ENCODE results near the gene NUCB2. TPM values are rescaled to one million over a fixed set of nuclear protein-coding genes. Genes with fewer than 3 reads are reported as not detected.
"Not testable (repeated sequence)": the region's sequence is repeated elsewhere in the genome, so short reads cannot be mapped to it uniquely, and the experiment has no call there.

Gene NUCB2
- total RNA-seq, 1 donor from 2014 or later, result 52.8 TPM

- H3K9me3 Mint-ChIP-seq (ENCODE audit: low read depth), result no peaks in the 10 kb centered on the region
- no peaks in the 10 kb centered on the region for H3K36me3 Mint-ChIP-seq (ENCODE audit: insufficient read depth)
- TF ChIP-seq, protein P1, sequence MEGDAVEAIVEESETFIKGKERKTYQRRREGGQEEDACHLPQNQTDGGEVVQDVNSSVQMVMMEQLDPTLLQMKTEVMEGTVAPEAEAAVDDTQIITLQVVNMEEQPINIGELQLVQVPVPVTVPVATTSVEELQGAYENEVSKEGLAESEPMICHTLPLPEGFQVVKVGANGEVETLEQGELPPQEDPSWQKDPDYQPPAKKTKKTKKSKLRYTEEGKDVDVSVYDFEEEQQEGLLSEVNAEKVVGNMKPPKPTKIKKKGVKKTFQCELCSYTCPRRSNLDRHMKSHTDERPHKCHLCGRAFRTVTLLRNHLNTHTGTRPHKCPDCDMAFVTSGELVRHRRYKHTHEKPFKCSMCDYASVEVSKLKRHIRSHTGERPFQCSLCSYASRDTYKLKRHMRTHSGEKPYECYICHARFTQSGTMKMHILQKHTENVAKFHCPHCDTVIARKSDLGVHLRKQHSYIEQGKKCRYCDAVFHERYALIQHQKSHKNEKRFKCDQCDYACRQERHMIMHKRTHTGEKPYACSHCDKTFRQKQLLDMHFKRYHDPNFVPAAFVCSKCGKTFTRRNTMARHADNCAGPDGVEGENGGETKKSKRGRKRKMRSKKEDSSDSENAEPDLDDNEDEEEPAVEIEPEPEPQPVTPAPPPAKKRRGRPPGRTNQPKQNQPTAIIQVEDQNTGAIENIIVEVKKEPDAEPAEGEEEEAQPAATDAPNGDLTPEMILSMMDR (IDR thresholded peaks at IDR 0.05; ENCODE audit: unreplicated experiment), result no peak
- H3K27ac Mint-ChIP-seq, result no peak overlapping the region
- H3K4me1 Mint-ChIP-seq (ENCODE audit: low read depth), result peaks cover 2% of the 10 kb centered on the region
- H3K27me3 Mint-ChIP-seq, result no peaks in the 10 kb centered on the region
- H3K4me3 Mint-ChIP-seq (ENCODE audit: low read depth), result no peak overlapping the region
- no peak for DNase-seq (ENCODE audit: low spot score, unreplicated experiment)
Measured at GRCh38 chr11:17238377-17238776, 38.2 kb upstream of the NUCB2 start.

DNA sequence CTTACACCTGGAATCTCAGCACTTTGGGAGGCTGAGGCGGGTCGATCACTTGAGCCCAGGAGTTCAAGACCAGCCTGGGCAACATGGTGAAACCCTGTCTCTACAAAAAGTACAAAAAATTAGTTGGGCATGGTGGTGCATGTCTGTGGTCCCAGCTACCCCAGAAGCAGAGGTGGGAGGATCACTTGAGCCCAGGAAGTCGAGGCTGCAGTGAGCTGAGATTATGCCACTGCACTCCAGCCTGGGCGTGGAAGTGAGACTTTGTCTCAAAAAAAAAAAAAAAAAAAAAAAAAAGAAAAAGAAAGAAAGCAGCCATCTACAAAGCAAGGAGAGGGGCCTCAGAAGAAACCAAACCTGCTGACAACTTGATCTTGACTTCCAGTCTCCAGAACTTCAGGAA is 36.6 kb upstream of the NUCB2 start:
- not testable (repeated sequence) for H3K4me3 Mint-ChIP-seq (ENCODE audit: low read depth); H3K9me3 Mint-ChIP-seq (ENCODE audit: low read depth); H3K36me3 Mint-ChIP-seq (ENCODE audit: insufficient read depth); H3K4me1 Mint-ChIP-seq (ENCODE audit: low read depth); H3K27ac Mint-ChIP-seq; H3K27me3 Mint-ChIP-seq; DNase-seq (ENCODE audit: low spot score, unreplicated experiment)

GRCh38 chr11:17240780-17241179 is 35.8 kb upstream of the NUCB2 start:
- Mint-ChIP-seq H3K9me3 (ENCODE audit: low read depth) (no peaks in the 10 kb centered on the region), H3K36me3 (ENCODE audit: insufficient read depth) (no peaks in the 10 kb centered on the region), H3K27ac (no peak overlapping the region), H3K27me3 (no peaks in the 10 kb centered on the region), H3K4me3 (ENCODE audit: low read depth) (no peak overlapping the region), H3K4me1 (ENCODE audit: low read depth) (peaks cover 2% of the 10 kb centered on the region)
- no peak for DNase-seq (ENCODE audit: low spot score, unreplicated experiment)
- TF ChIP-seq, protein P1 (IDR thresholded peaks at IDR 0.05; ENCODE audit: unreplicated experiment), result no peak

GRCh38 chr11:17242954-17243353 is 33.6 kb upstream of the NUCB2 start:
- not testable (repeated sequence) for H3K27me3 Mint-ChIP-seq; H3K9me3 Mint-ChIP-seq (ENCODE audit: low read depth); H3K4me3 Mint-ChIP-seq (ENCODE audit: low read depth); H3K4me1 Mint-ChIP-seq (ENCODE audit: low read depth); H3K36me3 Mint-ChIP-seq (ENCODE audit: insufficient read depth); H3K27ac Mint-ChIP-seq; DNase-seq (ENCODE audit: low spot score, unreplicated experiment)

DNA sequence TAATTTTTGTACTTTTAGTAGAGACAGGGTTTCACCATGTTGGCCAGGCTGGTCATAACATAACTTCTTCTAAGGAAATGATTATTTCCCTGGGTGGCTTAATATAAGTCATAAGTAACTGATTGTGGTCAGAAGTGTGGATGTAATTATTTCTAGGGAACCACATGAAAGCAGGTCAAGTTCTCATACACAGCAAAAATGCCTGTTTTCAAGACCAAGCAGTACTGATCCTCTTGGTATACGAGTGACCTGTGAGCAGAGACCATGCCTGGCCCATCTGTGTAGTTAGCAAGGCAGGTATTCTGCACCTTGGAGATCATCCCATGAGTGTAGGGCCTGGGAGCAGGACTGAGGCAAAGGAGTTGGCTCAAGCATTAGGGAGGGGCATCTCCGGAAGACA is 32.5 kb upstream of the NUCB2 start:
- no peaks in the 10 kb centered on the region for H3K36me3 Mint-ChIP-seq (ENCODE audit: insufficient read depth)
- H3K27me3 Mint-ChIP-seq, result no peaks in the 10 kb centered on the region
- no peaks in the 10 kb centered on the region for H3K9me3 Mint-ChIP-seq (ENCODE audit: low read depth)
- H3K27ac Mint-ChIP-seq, result no peak overlapping the region
- TF ChIP-seq, protein P1 (IDR thresholded peaks at IDR 0.05; ENCODE audit: unreplicated experiment), result no peak
- no peak for DNase-seq (ENCODE audit: low spot score, unreplicated experiment)
- no peaks in the 10 kb centered on the region for H3K4me1 Mint-ChIP-seq (ENCODE audit: low read depth)
- H3K4me3 Mint-ChIP-seq (ENCODE audit: low read depth), result no peak overlapping the region

- Mint-ChIP-seq H3K27me3 (no peaks in the 10 kb centered on the region), H3K4me1 (ENCODE audit: low read depth) (peaks cover 4% of the 10 kb centered on the region)
Measured at GRCh38 chr11:17250561-17251350, 25.8 kb upstream of the NUCB2 start.

More at GRCh38 chr11:17250561-17251350, 25.8 kb upstream of the NUCB2 start:
- Mint-ChIP-seq H3K27ac (no peak overlapping the region), H3K4me3 (ENCODE audit: low read depth) (no peak overlapping the region), H3K9me3 (ENCODE audit: low read depth) (no peaks in the 10 kb centered on the region), H3K36me3 (ENCODE audit: insufficient read depth) (no peaks in the 10 kb centered on the region)
- TF ChIP-seq, protein P1 (IDR thresholded peaks at IDR 0.05; ENCODE audit: unreplicated experiment), result no peak
- DNase-seq (ENCODE audit: low spot score, unreplicated experiment), result no peak
